Caco-2 (cell line): ENCODE results near the gene PTK6. TPM values are rescaled to one million over a fixed set of nuclear protein-coding genes. Genes with fewer than 3 reads are reported as not detected.

Experiments used
- BruUV-seq: library from RNA; stranded (reverse); fragments of 400-500 nt; replicated peaks from 2 replicates; lab custom pipeline; 2021; lab: Mats Ljungman, UMichigan
- CTCF ChIA-PET: fragments of 300-600 bp; sonication (Branson Sonifier 250); formaldehyde crosslinking; loops from one replicate; lab custom pipeline; 2022; ENCODE audit warnings: antibody characterized with exemption; lab: Charles Lee
- POLR2A ChIA-PET: fragments of 300-600 bp; sonication (Branson Sonifier 250); formaldehyde crosslinking; loops from one replicate; lab custom pipeline; 2022; ENCODE audit warnings: antibody characterized with exemption; lab: Charles Lee
- DNase-seq, 2 experiments: peaks; one replicate each; pipeline versions ENCODE4 v3.0.0 to v3.0.0-alpha.2; 2020 to 2022
- H3K27me3 ChIP-seq: replicated peaks from 2 replicates; pipeline ENCODE4 v1.6.0; 2011; ENCODE audit warnings: low read length; ENCODE audit not compliant: control insufficient read depth, insufficient read depth
- H3K36me3 ChIP-seq: 2 replicates; pipeline ENCODE4 v1.5.1; 2011; ENCODE audit warnings: low read length; ENCODE audit not compliant: control insufficient read depth, insufficient read depth
- H3K4me1 ChIP-seq: fragments of 250-450 bp; sonication (Bioruptor Pico); 2 replicates; pipeline ENCODE4 v1.5.1; 2020; ENCODE audit warnings: mild to moderate bottlenecking
- H3K4me3 ChIP-seq: 2 replicates; pipeline ENCODE4 v1.5.1; 2011; ENCODE audit warnings: low read depth, mild to moderate bottlenecking, control low read depth, low read length
- H3K9me3 ChIP-seq: fragments of 250-450 bp; sonication (Bioruptor Pico); 2 replicates; pipeline ENCODE4 v1.5.1; 2020; ENCODE audit warnings: mild to moderate bottlenecking, moderate library complexity
- H3K27ac Mint-ChIP-seq: one replicate; pipeline ENCODE4 v1.8.0; 2022; ENCODE audit warnings: mixed read lengths; ENCODE audit not compliant: unreplicated experiment
- H3K27me3 Mint-ChIP-seq: one replicate; pipeline ENCODE4 v1.8.0; 2022; ENCODE audit warnings: mixed read lengths; ENCODE audit not compliant: insufficient read depth, unreplicated experiment
- H3K36me3 Mint-ChIP-seq: one replicate; pipeline ENCODE4 v1.8.0; 2022; ENCODE audit warnings: mild to moderate bottlenecking, mixed read lengths; ENCODE audit not compliant: insufficient read depth, unreplicated experiment
- H3K4me1 Mint-ChIP-seq: one replicate; pipeline ENCODE4 v1.8.0; 2022; ENCODE audit warnings: low read depth, mixed read lengths; ENCODE audit not compliant: unreplicated experiment
- H3K4me3 Mint-ChIP-seq: one replicate; pipeline ENCODE4 v1.8.0; 2022; ENCODE audit warnings: mild to moderate bottlenecking, moderate library complexity, mixed read lengths; ENCODE audit not compliant: unreplicated experiment
- H3K9me3 Mint-ChIP-seq: one replicate; pipeline ENCODE4 v1.8.0; 2022; ENCODE audit warnings: mixed read lengths; ENCODE audit not compliant: unreplicated experiment
- CTCF ChIP-seq, 2 experiments: fragments of 200-600 bp in 1 of 2; IDR thresholded peaks; 1 replicate in 1 of 2; 2 replicates in 1 of 2; pipeline versions ENCODE4 v1.5.1 to v1.8.0; 2011 to 2022; ENCODE audit warnings: antibody characterized with exemption in 1 of 2, control low read depth in 1 of 2, inconsistent platforms in 1 of 2, low read depth in 1 of 2, low read length in 1 of 2, mild to moderate bottlenecking in 1 of 2, moderate library complexity in 1 of 2; ENCODE audit not compliant: insufficient read depth in 1 of 2, severe bottlenecking in 1 of 2, unreplicated experiment in 1 of 2
- intact Hi-C: fragments of 100-400 bp; cut with micrococcal nuclease; formaldehyde crosslinking; loops from one replicate; pipeline ENCODE4 v1.10.0; 2022; ENCODE audit not compliant: unreplicated experiment
- total RNA-seq: library from RNA; stranded (reverse); gene quantifications from 2 replicates; pipeline ENCODE4 v1.2.3, GENCODE V29; 2022

Gene PTK6
- total RNA-seq, 1 experiment from 2014 or later: 0.64 TPM

- H3K27ac Mint-ChIP-seq: peak overlapping the region; percentile 36
- CTCF ChIA-PET: interaction anchor here (0.5 to 2.6 kb wide), 67 partner anchors 8 to 1179 kb away, joined by 3 to 62 read pairs (median 5); partner anchors contain the start of genes ARFRP1, GMEB2, HELZ2 and PPDPF
- H3K27me3 Mint-ChIP-seq: no peaks in the 10 kb centered on the region
- peak in 1 of 2 experiments; percentile 87 for DNase-seq
- POLR2A ChIA-PET: interaction anchor here (0.6 to 1.5 kb wide), 10 partner anchors 10 to 516 kb away, joined by 3 to 15 read pairs (median 4); partner anchors contain the start of genes ARFGAP1, GMEB2, HELZ2 and PPDPF
- Histone ChIP-seq H3K4me3 (peak overlapping the region; percentile 50), H3K4me1 (peaks cover 28% of the 10 kb centered on the region), H3K36me3 (no peaks in the 10 kb centered on the region), H3K27me3 (no peaks in the 10 kb centered on the region), H3K9me3 (no peaks in the 10 kb centered on the region)
- peaks cover 5% of the 10 kb centered on the region for H3K36me3 Mint-ChIP-seq
- peak overlapping the region; percentile 65 for H3K4me3 Mint-ChIP-seq
- no TSS peak for BruUV-seq
- intact Hi-C loops: loop anchor here (1.0 to 5.0 kb wide), 9 partner anchors 34 to 582 kb away; partner anchors contain the start of genes HELZ2 and UCKL1
- no peaks in the 10 kb centered on the region for H3K9me3 Mint-ChIP-seq
- peaks cover 1% of the 10 kb centered on the region for H3K4me1 Mint-ChIP-seq
- TF ChIP-seq CTCF (IDR thresholded peaks at IDR 0.05; ENCODE audit: insufficient read depth in 1 of 2, low read depth in 1 of 2, low read length in 1 of 2, severe bottlenecking in 1 of 2, unreplicated experiment in 1 of 2): peak in 1 of 2 experiments; percentile 86
Observed at GRCh38 chr20:63538204-63539091, 1.3 kb upstream of the PTK6 start.

- ChIA-PET POLR2A (interaction anchor here (0.6 to 1.5 kb wide), 8 partner anchors 9 to 517 kb away, joined by 3 to 15 read pairs (median 4); partner anchors contain the start of genes ARFGAP1, GMEB2, HELZ2 and PPDPF), CTCF (interaction anchor here (0.5 to 2.6 kb wide), 55 partner anchors 8 to 525 kb away, joined by 3 to 62 read pairs (median 5); partner anchors contain the start of genes ARFRP1, GMEB2, HELZ2 and PPDPF)
- Mint-ChIP-seq H3K27ac (peak overlapping the region; percentile 36), H3K27me3 (no peaks in the 10 kb centered on the region), H3K4me1 (no peaks in the 10 kb centered on the region), H3K9me3 (no peaks in the 10 kb centered on the region), H3K36me3 (peaks cover 5% of the 10 kb centered on the region), H3K4me3 (peak overlapping the region; percentile 65)
- Histone ChIP-seq H3K27me3 (no peaks in the 10 kb centered on the region), H3K4me3 (peak overlapping the region; percentile 50), H3K36me3 (no peaks in the 10 kb centered on the region), H3K9me3 (no peaks in the 10 kb centered on the region), H3K4me1 (peaks cover 28% of the 10 kb centered on the region)
- DNase-seq: peak; percentile 94 to 97
- TF ChIP-seq CTCF (IDR thresholded peaks at IDR 0.05; ENCODE audit: insufficient read depth in 1 of 2, low read depth in 1 of 2, low read length in 1 of 2, severe bottlenecking in 1 of 2, unreplicated experiment in 1 of 2): peak; percentile 99 to 100
- intact Hi-C loops: loop anchor here (1.0 to 5.0 kb wide), 9 partner anchors 35 to 583 kb away; partner anchors contain the start of genes HELZ2 and UCKL1
- no TSS peak for BruUV-seq
Observed at GRCh38 chr20:63537525-63538203, 488 bp upstream of the PTK6 start.
